Measurements from ENCODE around the gene CDKAL1.
"Not testable (repeated sequence)": the region's sequence is repeated elsewhere in the genome, so short reads cannot be mapped to it uniquely, and the experiment has no call there.

CDKAL1 gene

DNA sequence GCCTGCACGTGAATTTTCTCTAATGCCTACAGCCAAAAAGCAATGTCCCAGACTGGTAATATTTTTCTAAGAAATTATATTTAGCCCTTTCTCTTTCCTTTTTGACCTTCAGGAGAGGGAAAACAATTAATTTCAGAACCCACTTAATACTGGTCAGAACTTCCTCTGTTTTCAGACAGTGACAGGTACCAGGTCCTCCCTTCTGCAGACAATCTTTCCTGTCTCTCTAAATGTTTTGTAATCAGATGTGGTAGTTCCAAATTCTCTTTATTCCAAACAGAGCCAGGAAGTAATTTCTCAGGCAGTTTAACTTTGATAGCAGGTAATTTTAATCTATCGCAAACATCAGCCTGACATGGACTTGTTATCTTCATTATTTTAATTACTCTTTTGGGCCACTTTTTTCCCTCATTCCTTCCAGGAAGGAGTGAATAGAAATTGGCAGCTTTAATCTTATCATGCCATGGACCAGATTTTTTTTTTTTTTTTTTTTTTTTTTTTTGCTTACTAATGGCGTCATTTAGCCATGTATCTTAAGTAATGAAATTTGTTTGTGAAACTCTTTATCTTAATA lies 710.7 kb downstream of the CDKAL1 start:
- no peaks in the 10 kb centered on the region for H3K27me3 ChIP-seq (ENCODE audit: control insufficient read depth in 3 of 3, insufficient read depth in 3 of 3, low read depth in 1 of 3, low read length in 3 of 3)
- H3K23ac ChIP-seq (ENCODE audit: low read depth, low read length, poor library complexity) = no peak overlapping the region
- H2BK5ac ChIP-seq (ENCODE audit: low read length) = no peak overlapping the region
- H4K8ac ChIP-seq (ENCODE audit: low read depth, low read length) = no peak overlapping the region
- no peak overlapping the region for H3K9ac ChIP-seq (ENCODE audit: low read depth, low read length, poor library complexity)
- no peak overlapping the region for H3K18ac ChIP-seq (ENCODE audit: low read length)
- no peak overlapping the region for H3K4me3 ChIP-seq (ENCODE audit: low read length in 2 of 2)
- H2BK15ac ChIP-seq (ENCODE audit: low read length) = no peak overlapping the region
- H2BK120ac ChIP-seq (ENCODE audit: low read depth, low read length) = no peak overlapping the region
- no CpG with 5 or more reads among the region's 3 CpGs for WGBS, 2 donors (ENCODE audit: extremely low coverage in 2 of 2, insufficient read length in 2 of 2, insufficient replicate concordance in 1 of 2)
- H3K36me3 ChIP-seq (replicated peaks in 1 of 2; ENCODE audit: control insufficient read depth in 2 of 2, insufficient read depth in 2 of 2, low read length in 2 of 2) = no peaks in the 10 kb centered on the region
- no peak overlapping the region for H2BK12ac ChIP-seq (ENCODE audit: low read length)
- H3K4me1 ChIP-seq (ENCODE audit: control insufficient read depth in 2 of 2, insufficient read depth in 1 of 2, low read depth in 1 of 2, low read length in 2 of 2) = no peaks in the 10 kb centered on the region
- H3K9me3 ChIP-seq (replicated peaks in 1 of 2; ENCODE audit: control insufficient read depth in 2 of 2, insufficient read depth in 1 of 2, low read depth in 1 of 2, low read length in 2 of 2) = peaks cover 0 to 3% of the 10 kb centered on the region in 2 donors
- H3K14ac ChIP-seq (ENCODE audit: low read length) = no peak overlapping the region
- no peak overlapping the region for H3K4me2 ChIP-seq (ENCODE audit: insufficient read depth, low read length, poor library complexity, severe bottlenecking)
- H2AFZ ChIP-seq (ENCODE audit: low read length) = no peak overlapping the region
- no peak overlapping the region for H2AK5ac ChIP-seq (ENCODE audit: low read depth, low read length)
- H3K27ac ChIP-seq (replicated peaks; ENCODE audit: low read length) = no peak overlapping the region
- H3K79me1 ChIP-seq (ENCODE audit: low read depth, low read length) = no peaks in the 10 kb centered on the region
- H3K4ac ChIP-seq (ENCODE audit: low read length) = no peak overlapping the region
- no peak for DNase-seq (ENCODE audit: low spot score)
- H4K91ac ChIP-seq (ENCODE audit: low read depth, low read length, poor library complexity) = no peak overlapping the region

DNA sequence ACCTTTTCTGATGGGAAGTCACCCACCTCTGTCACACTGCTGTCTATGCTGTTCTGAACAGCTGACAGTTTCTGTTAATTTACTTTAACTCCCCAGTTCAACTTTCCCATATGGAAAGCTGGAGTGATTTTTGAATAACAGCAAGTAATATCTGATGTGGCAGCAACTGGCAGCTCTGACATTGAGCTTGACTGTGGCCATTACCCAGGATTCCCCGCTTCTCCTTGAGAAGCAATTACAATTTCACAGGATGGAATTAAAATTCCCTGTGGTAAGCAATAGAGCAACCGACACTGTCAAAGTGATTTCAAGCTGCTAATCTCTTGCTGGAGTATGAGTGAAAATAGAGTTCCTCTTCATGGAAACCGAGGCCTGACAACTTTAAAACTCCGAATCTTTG lies 711.2 kb downstream of the CDKAL1 start:
- Histone ChIP-seq H3K4me3 (ENCODE audit: low read length in 2 of 2) (no peak overlapping the region), H3K4me2 (ENCODE audit: insufficient read depth, low read length, poor library complexity, severe bottlenecking) (no peak overlapping the region), H2BK5ac (ENCODE audit: low read length) (no peak overlapping the region), H2AK5ac (ENCODE audit: low read depth, low read length) (no peak overlapping the region), H3K36me3 (replicated peaks in 1 of 2; ENCODE audit: control insufficient read depth in 2 of 2, insufficient read depth in 2 of 2, low read length in 2 of 2) (no peaks in the 10 kb centered on the region), H4K91ac (ENCODE audit: low read depth, low read length, poor library complexity) (no peak overlapping the region), H3K79me1 (ENCODE audit: low read depth, low read length) (no peaks in the 10 kb centered on the region), H3K23ac (ENCODE audit: low read depth, low read length, poor library complexity) (no peak overlapping the region), H3K9me3 (replicated peaks in 1 of 2; ENCODE audit: control insufficient read depth in 2 of 2, insufficient read depth in 1 of 2, low read depth in 1 of 2, low read length in 2 of 2) (no peaks in the 10 kb centered on the region), H2AFZ (ENCODE audit: low read length) (no peak overlapping the region), H3K27ac (replicated peaks; ENCODE audit: low read length) (no peak overlapping the region), H4K8ac (ENCODE audit: low read depth, low read length) (no peak overlapping the region), H3K18ac (ENCODE audit: low read length) (no peak overlapping the region), H2BK15ac (ENCODE audit: low read length) (no peak overlapping the region), H3K4ac (ENCODE audit: low read length) (no peak overlapping the region), H2BK12ac (ENCODE audit: low read length) (no peak overlapping the region), H3K27me3 (ENCODE audit: control insufficient read depth in 3 of 3, insufficient read depth in 3 of 3, low read depth in 1 of 3, low read length in 3 of 3) (no peaks in the 10 kb centered on the region), H3K14ac (ENCODE audit: low read length) (no peak overlapping the region), H3K9ac (ENCODE audit: low read depth, low read length, poor library complexity) (no peak overlapping the region), H3K4me1 (ENCODE audit: control insufficient read depth in 2 of 2, insufficient read depth in 1 of 2, low read depth in 1 of 2, low read length in 2 of 2) (no peaks in the 10 kb centered on the region), H2BK120ac (ENCODE audit: low read depth, low read length) (no peak overlapping the region)
- no peak for DNase-seq (ENCODE audit: low spot score)
- WGBS, 2 donors (ENCODE audit: extremely low coverage in 2 of 2, insufficient read length in 2 of 2, insufficient replicate concordance in 1 of 2) = no CpG with 5 or more reads among the region's 4 CpGs

DNA sequence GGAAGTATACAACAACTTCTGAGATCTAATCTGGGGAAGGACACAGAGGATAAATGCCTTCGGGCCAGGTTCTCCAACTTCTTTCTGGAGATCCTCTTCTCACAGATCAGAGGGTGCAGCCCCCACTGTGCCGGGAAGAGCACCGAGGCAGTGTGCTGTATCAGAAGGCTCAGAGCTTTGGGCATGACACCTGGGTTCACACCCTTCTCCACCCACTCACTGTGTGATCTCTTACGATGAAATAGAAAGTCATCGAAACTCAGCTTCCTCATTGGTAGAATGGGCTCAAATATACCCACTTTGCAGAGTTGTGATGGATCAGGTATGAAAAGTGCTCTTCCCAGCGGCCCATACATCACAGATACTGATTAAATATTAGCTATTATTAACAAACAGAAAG lies 711.8 kb downstream of the CDKAL1 start:
- Histone ChIP-seq H3K36me3 (replicated peaks in 1 of 2; ENCODE audit: control insufficient read depth in 2 of 2, insufficient read depth in 2 of 2, low read length in 2 of 2) (no peaks in the 10 kb centered on the region), H4K8ac (ENCODE audit: low read depth, low read length) (no peak overlapping the region), H2BK12ac (ENCODE audit: low read length) (no peak overlapping the region), H3K27me3 (ENCODE audit: control insufficient read depth in 3 of 3, insufficient read depth in 3 of 3, low read depth in 1 of 3, low read length in 3 of 3) (no peaks in the 10 kb centered on the region), H3K4ac (ENCODE audit: low read length) (no peak overlapping the region), H4K91ac (ENCODE audit: low read depth, low read length, poor library complexity) (no peak overlapping the region), H3K9me3 (replicated peaks in 1 of 2; ENCODE audit: control insufficient read depth in 2 of 2, insufficient read depth in 1 of 2, low read depth in 1 of 2, low read length in 2 of 2) (no peaks in the 10 kb centered on the region), H3K4me1 (ENCODE audit: control insufficient read depth in 2 of 2, insufficient read depth in 1 of 2, low read depth in 1 of 2, low read length in 2 of 2) (no peaks in the 10 kb centered on the region), H3K18ac (ENCODE audit: low read length) (no peak overlapping the region), H3K4me3 (ENCODE audit: low read length in 2 of 2) (no peak overlapping the region), H3K79me1 (ENCODE audit: low read depth, low read length) (no peaks in the 10 kb centered on the region), H2BK120ac (ENCODE audit: low read depth, low read length) (no peak overlapping the region), H3K27ac (replicated peaks; ENCODE audit: low read length) (no peak overlapping the region), H3K9ac (ENCODE audit: low read depth, low read length, poor library complexity) (no peak overlapping the region), H2BK15ac (ENCODE audit: low read length) (no peak overlapping the region), H2AFZ (ENCODE audit: low read length) (no peak overlapping the region), H3K14ac (ENCODE audit: low read length) (no peak overlapping the region), H3K23ac (ENCODE audit: low read depth, low read length, poor library complexity) (no peak overlapping the region), H2BK5ac (ENCODE audit: low read length) (no peak overlapping the region), H2AK5ac (ENCODE audit: low read depth, low read length) (no peak overlapping the region), H3K4me2 (ENCODE audit: insufficient read depth, low read length, poor library complexity, severe bottlenecking) (no peak overlapping the region)
- DNase-seq (ENCODE audit: low spot score) = no peak
- no CpG with 5 or more reads among the region's 6 CpGs for WGBS, 2 donors (ENCODE audit: extremely low coverage in 2 of 2, insufficient read length in 2 of 2, insufficient replicate concordance in 1 of 2)

DNA sequence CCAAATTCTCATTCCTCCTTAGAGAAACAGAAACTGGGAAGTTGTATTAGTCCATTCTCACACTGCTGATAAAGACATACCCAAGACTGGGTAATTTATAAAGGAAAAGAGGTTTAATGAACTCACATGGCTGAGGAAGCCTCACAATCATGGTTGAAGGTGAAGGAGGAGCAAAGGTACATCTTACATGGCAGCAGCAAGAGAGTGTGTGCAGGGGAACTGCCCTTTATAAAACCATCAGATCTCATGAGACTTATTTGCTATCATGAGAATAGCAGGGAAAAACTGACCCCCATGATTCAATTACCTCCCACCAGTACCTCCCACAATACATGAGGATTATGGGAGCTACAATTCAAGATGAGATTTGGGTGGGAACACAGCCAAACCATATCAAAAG lies 720.2 kb downstream of the CDKAL1 start:
- H3K27me3 ChIP-seq (ENCODE audit: control insufficient read depth in 3 of 3, insufficient read depth in 3 of 3, low read depth in 1 of 3, low read length in 3 of 3); H3K4me3 ChIP-seq (ENCODE audit: low read length in 2 of 2); H3K36me3 ChIP-seq (replicated peaks in 1 of 2; ENCODE audit: control insufficient read depth in 2 of 2, insufficient read depth in 2 of 2, low read length in 2 of 2); H3K9me3 ChIP-seq (replicated peaks in 1 of 2; ENCODE audit: control insufficient read depth in 2 of 2, insufficient read depth in 1 of 2, low read depth in 1 of 2, low read length in 2 of 2); H3K9ac ChIP-seq (ENCODE audit: low read depth, low read length, poor library complexity); H2AFZ ChIP-seq (ENCODE audit: low read length); H3K79me1 ChIP-seq (ENCODE audit: low read depth, low read length); H3K27ac ChIP-seq (replicated peaks; ENCODE audit: low read length); H2AK5ac ChIP-seq (ENCODE audit: low read depth, low read length); H3K14ac ChIP-seq (ENCODE audit: low read length); H2BK120ac ChIP-seq (ENCODE audit: low read depth, low read length); H4K91ac ChIP-seq (ENCODE audit: low read depth, low read length, poor library complexity); H3K4me2 ChIP-seq (ENCODE audit: insufficient read depth, low read length, poor library complexity, severe bottlenecking); H3K23ac ChIP-seq (ENCODE audit: low read depth, low read length, poor library complexity); H3K4ac ChIP-seq (ENCODE audit: low read length); H3K4me1 ChIP-seq (ENCODE audit: control insufficient read depth in 2 of 2, insufficient read depth in 1 of 2, low read depth in 1 of 2, low read length in 2 of 2); H3K18ac ChIP-seq (ENCODE audit: low read length); H2BK5ac ChIP-seq (ENCODE audit: low read length); DNase-seq (ENCODE audit: low spot score); H2BK12ac ChIP-seq (ENCODE audit: low read length); H4K8ac ChIP-seq (ENCODE audit: low read depth, low read length); H2BK15ac ChIP-seq (ENCODE audit: low read length): not testable (repeated sequence)

Measured in neuronal stem cell (in vitro differentiated cells).